SK-N-SH treated with all-trans-retinoic acid at 6 μM for 48 hours (cell line): ENCODE data around the gene SPAG7.

Experiments
- ATAC-seq: fragments of 200-7000 bp; cut with Tn5 transposase; 3 replicates; pipeline ENCODE4 v1.9.1; 2020; ENCODE audit warnings: mild to moderate bottlenecking, moderate library complexity
- ARNTL ChIP-seq: fragments of 450-650 bp; formaldehyde crosslinking; IDR thresholded peaks from 2 replicates; pipeline ENCODE4 v1.5.0; 2020; ENCODE audit warnings: low read depth, mild to moderate bottlenecking, moderate library complexity, borderline replicate concordance
- BACH2 ChIP-seq: fragments of 250-450 bp; sonication (Bioruptor Pico); IDR thresholded peaks from 2 replicates; pipeline ENCODE4 v1.9.0; 2021; ENCODE audit warnings: mild to moderate bottlenecking, borderline replicate concordance
- CREB5 ChIP-seq: fragments of 250-450 bp; sonication (Bioruptor Pico); IDR thresholded peaks from 2 replicates; pipeline ENCODE4 v1.5.1; 2020; ENCODE audit warnings: low read depth, mild to moderate bottlenecking, moderate library complexity
- CSDC2 ChIP-seq: fragments of 250-450 bp; sonication (Bioruptor Pico); IDR thresholded peaks from 2 replicates; pipeline ENCODE4 v1.5.0; 2020; ENCODE audit warnings: mild to moderate bottlenecking, moderate library complexity
- CSRNP3 ChIP-seq: fragments of 250-450 bp; sonication (Bioruptor Pico); IDR thresholded peaks from 2 replicates; pipeline ENCODE4 v1.5.1; 2021; ENCODE audit warnings: mild to moderate bottlenecking, moderate library complexity
- ESRRG ChIP-seq: fragments of 250-450 bp; sonication (Bioruptor Pico); IDR thresholded peaks from 2 replicates; pipeline ENCODE4 v1.6.1; 2021; ENCODE audit warnings: mild to moderate bottlenecking
- GLIS3 ChIP-seq: fragments of 250-450 bp; sonication (Bioruptor Pico); IDR thresholded peaks from 2 replicates; pipeline ENCODE4 v1.5.0; 2020; ENCODE audit warnings: mild to moderate bottlenecking, moderate library complexity
- ISL1 ChIP-seq: fragments of 250-450 bp; sonication (Bioruptor Pico); IDR thresholded peaks from 2 replicates; pipeline ENCODE4 v2.1.2; 2022; ENCODE audit warnings: mild to moderate bottlenecking, moderate library complexity
- OSR1 ChIP-seq: fragments of 250-450 bp; sonication (Bioruptor Pico); IDR thresholded peaks from 2 replicates; pipeline ENCODE4 v1.8.0; 2022; ENCODE audit warnings: moderate library complexity, mild to moderate bottlenecking, inconsistent platforms
- PATZ1 ChIP-seq: fragments of 250-450 bp; sonication (Bioruptor Pico); IDR thresholded peaks from 2 replicates; pipeline ENCODE4 v1.8.0; 2020; ENCODE audit warnings: mild to moderate bottlenecking, moderate library complexity, borderline replicate concordance
- POU6F1 ChIP-seq: fragments of 250-450 bp; sonication (Bioruptor Pico); IDR thresholded peaks from 2 replicates; pipeline ENCODE4 v1.8.0; 2021; ENCODE audit warnings: low read depth, mild to moderate bottlenecking, moderate library complexity, borderline replicate concordance
- PPARA ChIP-seq: fragments of 250-450 bp; sonication (Bioruptor Pico); IDR thresholded peaks from 2 replicates; pipeline ENCODE4 v1.5.0; 2020; ENCODE audit warnings: mild to moderate bottlenecking, borderline replicate concordance
- RARB ChIP-seq: fragments of 250-450 bp; sonication (Bioruptor Pico); IDR thresholded peaks from 2 replicates; pipeline ENCODE4 v1.8.0; 2021; ENCODE audit warnings: mild to moderate bottlenecking, moderate library complexity
- SNAI2 ChIP-seq: fragments of 250-450 bp; sonication (Bioruptor Pico); IDR thresholded peaks from 2 replicates; pipeline ENCODE4 v1.5.0; 2020; ENCODE audit warnings: mild to moderate bottlenecking, moderate library complexity
- TCF4 ChIP-seq: fragments of 250-450 bp; sonication (Bioruptor Pico); IDR thresholded peaks from 2 replicates; pipeline ENCODE4 v1.8.0; 2021; ENCODE audit warnings: mild to moderate bottlenecking, moderate library complexity, borderline replicate concordance
- TOX ChIP-seq: fragments of 250-450 bp; sonication (Bioruptor Pico); IDR thresholded peaks from 2 replicates; pipeline ENCODE4 v1.8.0; 2021; ENCODE audit warnings: mild to moderate bottlenecking, moderate library complexity, borderline replicate concordance
- TSHZ2 ChIP-seq: fragments of 250-450 bp; sonication (Bioruptor Pico); IDR thresholded peaks from 2 replicates; pipeline ENCODE4 v1.5.0; 2020; ENCODE audit warnings: mild to moderate bottlenecking, moderate library complexity
- ZC3H10 ChIP-seq: fragments of 250-450 bp; sonication (Bioruptor Pico); IDR thresholded peaks from 2 replicates; pipeline ENCODE4 v1.5.1; 2021; ENCODE audit warnings: mild to moderate bottlenecking, moderate library complexity
- ZFP3 ChIP-seq: fragments of 250-450 bp; sonication (Bioruptor Pico); IDR thresholded peaks from 2 replicates; pipeline ENCODE4 v1.5.0; 2020; ENCODE audit warnings: mild to moderate bottlenecking, moderate library complexity
- ZFP30 ChIP-seq: fragments of 450-650 bp; formaldehyde crosslinking; IDR thresholded peaks from 2 replicates; pipeline ENCODE4 v1.5.0; 2022; ENCODE audit warnings: mild to moderate bottlenecking, moderate library complexity
- ZNF70 ChIP-seq: fragments of 450-650 bp; formaldehyde crosslinking; IDR thresholded peaks from 2 replicates; pipeline ENCODE4 v1.5.0; 2020; ENCODE audit warnings: mild to moderate bottlenecking, moderate library complexity
- ZNF8 ChIP-seq: fragments of 450-650 bp; formaldehyde crosslinking; IDR thresholded peaks from 2 replicates; pipeline ENCODE4 v1.5.0; 2020; ENCODE audit warnings: mild to moderate bottlenecking, moderate library complexity

Gene SPAG7

GRCh38 chr17:4953451-4953961 lies 14.1 kb downstream of the SPAG7 start:
- no peak for TF ChIP-seq RARB (CRISPR knock-in tag)
- TF ChIP-seq TCF4 (CRISPR knock-in tag): no peak
- TF ChIP-seq ZNF70: no peak
- no peak for TF ChIP-seq BACH2 (CRISPR knock-in tag)
- no peak for TF ChIP-seq ARNTL (CRISPR knock-in tag)
- TF ChIP-seq TOX (CRISPR knock-in tag): no peak
- no peak for TF ChIP-seq ZFP3 (CRISPR knock-in tag)
- no peak for TF ChIP-seq ISL1 (CRISPR knock-in tag)
- TF ChIP-seq TSHZ2 (CRISPR knock-in tag): no peak
- TF ChIP-seq ESRRG (CRISPR knock-in tag): no peak
- TF ChIP-seq CREB5 (CRISPR knock-in tag): no peak
- TF ChIP-seq SNAI2: no peak
- no peak for TF ChIP-seq ZFP30 (CRISPR knock-in tag)
- no peak for TF ChIP-seq POU6F1 (CRISPR knock-in tag)
- ATAC-seq: no peak

- ATAC-seq: no peak
- TF ChIP-seq SNAI2: no peak
- no peak for TF ChIP-seq ZNF8 (CRISPR knock-in tag)
- TF ChIP-seq ESRRG (CRISPR knock-in tag): no peak
- no peak for TF ChIP-seq CSRNP3
- no peak for TF ChIP-seq ISL1 (CRISPR knock-in tag)
- TF ChIP-seq TOX (CRISPR knock-in tag): no peak
- no peak for TF ChIP-seq OSR1 (CRISPR knock-in tag)
Observed at GRCh38 chr17:4951486-4951885, 16.1 kb downstream of the SPAG7 start.

GRCh38 chr17:4950746-4951204 lies 16.8 kb downstream of the SPAG7 start, which contains the start of gene ENO3:
ENO3 (plus strand) TSS chr17:4951119; CDS start chr17:4951830, 711 bp downstream.
- ATAC-seq: no peak
- TF ChIP-seq ZNF70: no peak
- no peak for TF ChIP-seq ZFP30 (CRISPR knock-in tag)
- TF ChIP-seq CSDC2 (CRISPR knock-in tag): no peak
- TF ChIP-seq TOX (CRISPR knock-in tag): no peak
- no peak for TF ChIP-seq PPARA
- TF ChIP-seq ESRRG (CRISPR knock-in tag): no peak
- TF ChIP-seq POU6F1 (CRISPR knock-in tag): no peak
- TF ChIP-seq ISL1 (CRISPR knock-in tag): no peak
- TF ChIP-seq ZC3H10: no peak
- TF ChIP-seq GLIS3: no peak
- TF ChIP-seq BACH2 (CRISPR knock-in tag): no peak
- TF ChIP-seq CREB5 (CRISPR knock-in tag): no peak
- TF ChIP-seq TCF4 (CRISPR knock-in tag): no peak
- no peak for TF ChIP-seq PATZ1 (CRISPR knock-in tag)
- no peak for TF ChIP-seq TSHZ2 (CRISPR knock-in tag)
- TF ChIP-seq OSR1 (CRISPR knock-in tag): no peak
